Activated CD8-positive, alpha-beta memory T cell treated with anti-CD3 and anti-CD28 coated beads, Interleukin-2, amount 50 U/mL, for 48 hours (primary cell): ENCODE results near the gene PWWP2B.

Experiments used
- DNase-seq: peaks from one replicate; pipeline ENCODE4 v3.0.0-alpha.2; 2020

PWWP2B gene

GRCh38 chr10:132397036-132397541, at the start of gene PWWP2B:
Gene PWWP2B, plus strand, starts transcription at chr10:132397200. Its CDS starts 27 bp downstream, at chr10:132397227.
- peak; percentile 71 for DNase-seq

GRCh38 chr10:132347211-132347930, 49.6 kb upstream of the PWWP2B start:
- DNase-seq = no peak

GRCh38 chr10:132347931-132348267, 49.1 kb upstream of the PWWP2B start:
- DNase-seq = no peak

- no peak for DNase-seq
These were observed 47.2 kb upstream of the PWWP2B start for GRCh38 chr10:132349766-132350165.

DNA sequence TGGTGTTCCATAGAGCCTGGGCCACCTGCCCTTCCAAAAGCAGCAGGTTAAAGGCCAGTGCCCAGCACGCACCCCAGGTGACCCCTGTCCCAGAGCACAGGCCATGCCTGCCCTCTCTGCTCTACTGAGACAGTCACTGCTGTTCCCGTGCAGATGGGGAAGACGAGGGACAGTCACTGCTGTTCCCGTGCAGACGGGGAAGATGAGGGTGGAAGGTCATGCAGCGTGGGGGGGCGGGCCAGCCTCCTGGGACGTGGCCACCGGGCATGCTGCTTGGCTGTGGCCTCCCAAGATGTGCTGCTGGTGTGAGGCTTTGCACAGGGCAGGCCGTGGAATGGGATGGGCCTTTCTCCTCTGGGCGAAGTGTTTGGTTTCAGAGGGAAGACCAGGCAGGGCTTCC, 46.6 kb upstream of the PWWP2B start:
- no peak for DNase-seq

GRCh38 chr10:132350946-132351345, 46.1 kb upstream of the PWWP2B start:
- no peak for DNase-seq

GRCh38 chr10:132351611-132352010, 45.4 kb upstream of the PWWP2B start:
- DNase-seq = no peak

DNA sequence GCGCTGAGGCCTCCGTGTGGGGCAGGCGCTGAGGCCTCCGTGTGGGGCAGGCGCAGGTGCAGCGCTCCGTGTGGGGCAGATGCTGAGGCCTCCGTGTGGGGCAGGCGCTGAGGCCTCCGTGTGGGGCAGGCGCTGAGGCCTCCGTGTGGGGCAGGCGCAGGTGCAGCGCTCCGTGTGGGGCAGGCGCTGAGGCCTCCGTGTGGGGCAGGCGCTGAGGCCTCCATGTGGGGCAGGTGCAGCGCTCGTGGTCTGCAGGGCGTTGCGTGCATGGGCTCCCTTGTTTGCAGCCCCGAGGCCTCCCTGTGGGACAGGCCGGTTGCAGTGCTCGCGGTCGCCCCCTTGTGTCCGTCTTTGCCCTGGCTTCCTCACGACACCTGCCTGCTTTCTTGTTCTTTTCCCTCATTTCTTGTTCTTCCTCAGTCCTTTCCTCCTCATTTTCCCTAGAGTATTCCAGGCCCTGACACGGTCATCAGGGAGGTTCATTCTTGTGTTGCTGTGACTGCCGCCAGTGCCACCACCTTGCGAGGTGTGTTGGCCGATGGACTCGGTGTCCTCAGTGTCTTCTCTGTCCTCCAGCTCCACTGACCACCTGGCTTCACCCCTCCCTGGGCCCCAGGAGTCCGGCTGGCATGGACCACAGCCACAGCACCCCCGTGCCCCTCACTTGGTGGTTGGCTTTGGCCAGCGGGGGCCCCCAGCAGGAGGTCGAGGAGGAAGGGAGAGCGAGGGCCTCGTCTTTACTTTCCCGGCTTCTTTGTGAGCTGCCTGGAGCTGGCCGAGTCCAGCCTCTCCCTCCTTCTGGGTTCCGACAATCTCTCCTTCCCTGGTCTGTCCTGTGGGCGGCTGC, 44.3 kb upstream of the PWWP2B start:
- DNase-seq = peak; percentile 94

- DNase-seq = no peak
These were observed 43.3 kb upstream of the PWWP2B start for GRCh38 chr10:132353456-132354355.

- no peak for DNase-seq
These were observed 42.5 kb upstream of the PWWP2B start for GRCh38 chr10:132354356-132355094.

GRCh38 chr10:132355297-132355696, 41.7 kb upstream of the PWWP2B start:
- no peak for DNase-seq

GRCh38 chr10:132355754-132356153, 41.2 kb upstream of the PWWP2B start:
- no peak for DNase-seq

DNA sequence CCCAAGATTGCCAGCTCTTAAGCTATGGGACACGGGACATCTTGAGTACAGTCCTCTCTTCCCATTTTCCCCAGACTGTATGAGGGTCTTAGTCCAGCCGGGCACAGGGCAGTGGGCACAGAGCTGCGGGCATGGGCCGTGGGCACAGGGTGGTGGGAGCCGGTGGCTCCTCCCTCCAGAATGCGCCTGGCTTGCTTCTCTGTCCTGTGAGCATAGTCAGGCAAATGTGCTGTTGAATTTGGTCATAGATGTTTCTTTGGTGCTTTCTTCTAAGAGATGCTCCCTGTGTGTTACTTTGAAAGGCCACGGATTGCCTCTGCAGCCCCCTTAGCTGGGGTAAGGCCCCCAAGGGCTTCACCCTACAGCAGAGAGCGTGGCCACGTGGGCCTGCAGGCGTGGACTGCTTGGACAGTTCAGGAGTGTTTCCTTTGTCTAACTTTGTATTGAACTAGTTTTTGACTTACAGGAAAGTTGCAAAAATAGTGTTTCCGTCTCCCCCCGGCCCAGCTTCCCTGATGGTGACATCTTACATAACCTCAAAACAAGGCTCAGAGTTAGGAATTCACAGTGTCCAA, 40.3 kb upstream of the PWWP2B start:
- no peak for DNase-seq

GRCh38 chr10:132357286-132358058, 39.5 kb upstream of the PWWP2B start:
- no peak for DNase-seq

GRCh38 chr10:132359305-132360040, 37.5 kb upstream of the PWWP2B start:
- no peak for DNase-seq

DNA sequence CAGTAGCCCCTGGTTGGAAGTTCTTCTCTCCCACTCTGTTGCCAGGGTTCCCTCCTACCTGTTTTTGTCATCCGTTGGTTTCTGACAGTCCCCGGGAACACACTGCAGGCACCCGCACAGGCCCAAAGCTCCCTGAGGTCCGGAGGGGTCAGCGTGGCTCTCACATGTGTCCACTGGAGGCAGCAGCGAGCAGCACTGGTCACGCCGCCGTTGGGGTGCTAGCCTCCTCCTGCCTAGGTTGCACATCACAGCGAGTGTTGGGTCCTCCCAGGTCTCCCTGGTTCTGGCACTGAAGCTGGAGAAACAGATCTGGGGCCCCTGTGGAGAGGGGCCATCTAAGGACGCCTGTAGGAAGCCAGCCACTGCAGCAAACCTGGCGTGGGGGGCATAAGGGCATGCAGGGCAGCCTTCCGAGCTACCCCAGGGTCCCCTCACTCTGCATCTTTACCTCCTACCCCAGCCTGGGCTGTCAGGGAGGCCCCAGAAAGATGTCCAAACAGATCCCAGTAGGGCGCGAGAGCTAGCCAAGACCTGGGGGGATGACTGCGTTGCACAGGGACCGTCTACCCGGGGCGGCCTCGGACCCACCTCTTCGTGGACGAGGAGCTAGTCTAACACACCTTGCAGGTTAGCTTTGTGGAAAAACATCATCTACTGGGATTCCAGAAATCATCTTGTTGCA, 36.1 kb upstream of the PWWP2B start:
- peak; percentile 71 for DNase-seq

DNA sequence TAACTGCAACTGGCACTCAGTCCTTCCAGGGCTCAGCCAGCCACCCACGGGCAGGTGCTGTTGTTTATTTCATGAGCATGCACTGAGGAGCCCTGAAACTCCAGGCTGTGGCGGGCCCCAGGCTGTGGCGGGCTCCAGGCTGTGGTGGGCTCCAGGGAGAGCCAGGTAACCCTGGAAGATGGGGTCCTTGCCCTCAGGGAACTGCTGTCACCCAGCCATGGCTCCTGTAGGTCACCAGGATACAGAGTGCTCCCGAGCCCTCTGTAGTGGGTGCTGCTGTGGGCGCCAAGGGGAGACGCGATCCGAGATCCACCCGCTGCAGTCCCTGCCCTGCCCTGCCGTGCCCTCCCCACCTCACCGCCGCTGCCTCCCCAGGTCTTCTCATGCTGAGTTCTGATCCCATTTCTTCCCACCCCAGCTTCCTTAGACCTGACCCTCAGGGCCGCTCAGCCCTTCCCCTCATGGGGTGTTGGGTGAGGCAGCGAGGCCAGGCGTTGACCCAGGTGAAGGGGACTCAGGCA, 35.4 kb upstream of the PWWP2B start:
- DNase-seq = no peak

- no peak for DNase-seq
These were observed 34.8 kb upstream of the PWWP2B start for GRCh38 chr10:132362151-132362611.

DNA sequence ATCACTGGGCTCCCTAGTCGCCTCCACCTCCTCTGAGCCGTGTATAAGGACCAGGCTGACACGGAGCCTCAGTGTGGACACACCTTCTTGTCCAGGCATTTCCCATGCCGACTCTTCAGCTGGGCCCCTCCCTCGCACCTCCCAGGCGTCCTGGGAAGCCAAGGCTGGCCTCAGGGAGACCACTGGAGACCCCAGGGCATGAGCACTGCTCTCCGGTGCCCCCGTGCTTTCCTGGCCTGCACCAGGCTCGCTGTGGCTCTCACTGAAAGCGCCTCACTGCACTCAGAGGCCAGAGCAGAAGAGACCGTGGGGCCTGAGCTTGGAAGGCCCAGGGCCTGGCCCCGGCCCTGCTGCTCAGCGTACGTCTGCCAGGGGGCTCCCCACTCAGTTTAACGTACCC, 33.6 kb upstream of the PWWP2B start:
- DNase-seq = peak; percentile 45
